ENCODE results near the gene CCDC106.

Gene CCDC106

GRCh38 chr19:55646889-55647731 lies 902 bp upstream of the CCDC106 start:
- DNase-seq (ENCODE audit: extremely low spot score), result no peak
- ChIA-PET POLR2A (interaction anchor here (0.8 to 1.6 kb wide), 8 partner anchors 10 to 66 kb away, joined by 3 to 6 read pairs (median 4); partner anchors contain the start of genes FIZ1 and ZNF579), CTCF (interaction anchor here (0.9 to 1.5 kb wide), 2 partner anchors 14 to 24 kb away, joined by 4 to 12 read pairs; no protein-coding TSS in a partner anchor)
- TF ChIP-seq SUZ12 (IDR thresholded peaks at IDR 0.05) (no peak), SP1 (IDR thresholded peaks at IDR 0.05) (no peak), FOXK2 (IDR thresholded peaks at IDR 0.05) (no peak), NFRKB (IDR thresholded peaks at IDR 0.05) (no peak), L3MBTL2 (conservative IDR thresholded peaks at IDR 0.05) (no peak), HDGF (IDR thresholded peaks at IDR 0.05; ENCODE audit: borderline replicate concordance) (no peak), ARNT (IDR thresholded peaks at IDR 0.05) (no peak), FOXA1 (IDR thresholded peaks at IDR 0.05) (no peak), TARDBP (IDR thresholded peaks at IDR 0.05) (no peak), CTBP1 (IDR thresholded peaks at IDR 0.05; ENCODE audit: borderline replicate concordance) (no peak), FOXM1 (IDR thresholded peaks at IDR 0.05; ENCODE audit: borderline replicate concordance) (no peak), PKNOX1 (IDR thresholded peaks at IDR 0.05) (no peak), LEF1 (IDR thresholded peaks at IDR 0.05; ENCODE audit: borderline replicate concordance) (no peak), ELF4 (IDR thresholded peaks at IDR 0.05) (no peak), BHLHE40 (IDR thresholded peaks at IDR 0.05; ENCODE audit: borderline replicate concordance) (no peak), ZNF384 (IDR thresholded peaks at IDR 0.05) (no peak)

GRCh38 chr19:55648585-55649267 lies 714 bp downstream of the CCDC106 start:
- DNase-seq (ENCODE audit: extremely low spot score), result no peak
- TF ChIP-seq TARDBP (IDR thresholded peaks at IDR 0.05) (no peak), FOXM1 (IDR thresholded peaks at IDR 0.05; ENCODE audit: borderline replicate concordance) (no peak), CTBP1 (IDR thresholded peaks at IDR 0.05; ENCODE audit: borderline replicate concordance) (no peak)
- CTCF ChIA-PET, result interaction anchor here (1.0 kb wide), 1 partner anchor 10 kb away, joined by 6 read pairs; no protein-coding TSS in a partner anchor
- POLR2A ChIA-PET, result interaction anchor here (0.6 to 1.7 kb wide), 2 partner anchors 16 to 41 kb away, joined by 3 to 4 read pairs; no protein-coding TSS in a partner anchor

DNA sequence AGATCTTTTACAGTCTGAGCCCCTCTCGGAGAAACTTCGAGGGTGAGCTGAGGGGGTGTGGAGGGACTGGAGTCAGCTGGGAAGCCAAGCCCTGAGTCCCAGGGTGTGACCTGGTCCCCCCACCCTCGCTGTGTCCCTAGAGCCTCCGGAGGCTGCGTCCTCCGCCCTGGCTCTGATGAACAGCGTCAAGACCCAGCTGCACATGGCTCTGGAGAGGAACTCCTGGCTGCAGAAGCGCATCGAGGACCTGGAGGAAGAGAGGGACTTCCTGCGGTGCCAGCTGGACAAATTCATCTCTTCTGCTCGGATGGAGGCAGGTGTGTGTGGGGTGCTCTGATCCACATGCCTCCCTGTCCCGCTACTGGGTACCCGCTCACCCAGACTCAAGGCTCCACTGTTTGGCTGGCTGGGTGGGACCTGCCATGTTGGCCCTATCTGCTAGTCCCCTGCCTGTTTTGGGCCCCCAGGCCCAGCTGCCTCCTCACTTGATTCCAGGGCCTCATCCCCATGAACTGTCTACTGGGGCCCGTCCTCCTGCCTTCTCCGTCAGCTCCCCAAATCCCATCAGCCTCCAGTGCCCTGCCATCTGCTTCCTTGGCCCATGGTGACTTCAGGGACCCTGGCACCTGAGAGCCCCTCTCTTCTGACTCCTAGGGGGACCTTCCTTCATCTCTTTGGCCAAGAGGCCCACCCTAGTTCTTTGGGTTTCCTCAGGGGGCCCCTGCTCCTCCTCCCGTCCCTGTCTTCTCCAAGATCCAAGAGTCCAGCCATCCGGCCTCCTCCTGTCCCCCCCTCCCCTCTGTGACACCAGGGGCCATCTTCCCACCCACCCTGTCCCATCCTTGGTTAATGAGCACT lies 1.5 kb downstream of the CCDC106 start:
- POLR2A ChIA-PET, result interaction anchor here (0.7 to 1.7 kb wide), 2 partner anchors 17 to 188 kb away, joined by 3 to 4 read pairs; partner anchors contain the start of gene ISOC2

DNA sequence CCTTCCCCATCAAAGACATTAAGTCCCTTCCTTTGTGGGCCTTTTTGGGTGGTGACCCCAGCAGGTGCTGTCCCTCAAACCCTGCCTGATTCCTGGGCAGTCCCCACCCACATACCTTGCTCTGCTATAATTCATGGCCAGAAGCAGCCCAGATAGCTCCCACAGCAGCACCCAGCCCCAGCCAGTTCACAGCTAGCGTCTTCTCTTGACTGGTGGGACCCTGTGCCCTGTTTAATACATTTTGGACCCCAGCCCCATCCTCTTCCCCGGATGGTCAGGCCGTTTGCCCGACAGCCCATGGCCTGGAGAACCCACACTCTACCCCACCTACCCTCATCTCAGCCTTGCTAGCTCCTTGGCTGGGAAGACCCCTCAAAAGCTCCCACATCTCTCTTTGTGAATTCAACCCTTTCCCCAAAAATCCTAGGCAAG lies 2.1 kb downstream of the CCDC106 start:
- POLR2A ChIA-PET, result interaction anchor here (1.7 kb wide), 1 partner anchor 17 kb away, joined by 4 read pairs; no protein-coding TSS in a partner anchor

More for the DNA sequence above, 1.5 kb downstream of the CCDC106 start:
- CTCF ChIA-PET, result interaction anchor here (1.0 kb wide), 1 partner anchor 10 kb away, joined by 6 read pairs; no protein-coding TSS in a partner anchor
- DNase-seq (ENCODE audit: extremely low spot score), result no peak
- TF ChIP-seq PKNOX1 (IDR thresholded peaks at IDR 0.05) (no peak), SUZ12 (IDR thresholded peaks at IDR 0.05) (no peak), LEF1 (IDR thresholded peaks at IDR 0.05; ENCODE audit: borderline replicate concordance) (no peak), TARDBP (IDR thresholded peaks at IDR 0.05) (no peak), NFRKB (IDR thresholded peaks at IDR 0.05) (no peak), SP1 (IDR thresholded peaks at IDR 0.05) (no peak), FOXA1 (IDR thresholded peaks at IDR 0.05) (no peak), FOXM1 (IDR thresholded peaks at IDR 0.05; ENCODE audit: borderline replicate concordance) (no peak)

More for the DNA sequence above, 2.1 kb downstream of the CCDC106 start:
- no peak for TF ChIP-seq SP1 (IDR thresholded peaks at IDR 0.05)
- TF ChIP-seq BHLHE40 (IDR thresholded peaks at IDR 0.05; ENCODE audit: borderline replicate concordance), result no peak
- no peak for TF ChIP-seq ZNF384 (IDR thresholded peaks at IDR 0.05)
- TF ChIP-seq ARNT (IDR thresholded peaks at IDR 0.05), result no peak
- no peak for TF ChIP-seq TARDBP (IDR thresholded peaks at IDR 0.05)
- no peak for TF ChIP-seq CTBP1 (IDR thresholded peaks at IDR 0.05; ENCODE audit: borderline replicate concordance)
- TF ChIP-seq SUZ12 (IDR thresholded peaks at IDR 0.05), result no peak
- TF ChIP-seq FOXA1 (IDR thresholded peaks at IDR 0.05), result no peak
- TF ChIP-seq NFRKB (IDR thresholded peaks at IDR 0.05), result no peak
- no peak for TF ChIP-seq LEF1 (IDR thresholded peaks at IDR 0.05; ENCODE audit: borderline replicate concordance)
- TF ChIP-seq ELF4 (IDR thresholded peaks at IDR 0.05), result no peak
- TF ChIP-seq L3MBTL2 (conservative IDR thresholded peaks at IDR 0.05), result no peak
- TF ChIP-seq FOXM1 (IDR thresholded peaks at IDR 0.05; ENCODE audit: borderline replicate concordance), result no peak
- TF ChIP-seq PKNOX1 (IDR thresholded peaks at IDR 0.05), result no peak
- no peak for TF ChIP-seq HDGF (IDR thresholded peaks at IDR 0.05; ENCODE audit: borderline replicate concordance)
- DNase-seq (ENCODE audit: extremely low spot score), result no peak
- CTCF ChIA-PET, result no interaction called here

Measured in HEK293T (cell line).